ENCODE results near the gene MACROD1. TPM values are rescaled to one million over a fixed set of nuclear protein-coding genes. Genes with fewer than 3 reads are reported as not detected.

MACROD1 gene
- total and polyA plus RNA-seq, 2 experiments from 2014 or later, result 21.2 to 403 TPM

DNA sequence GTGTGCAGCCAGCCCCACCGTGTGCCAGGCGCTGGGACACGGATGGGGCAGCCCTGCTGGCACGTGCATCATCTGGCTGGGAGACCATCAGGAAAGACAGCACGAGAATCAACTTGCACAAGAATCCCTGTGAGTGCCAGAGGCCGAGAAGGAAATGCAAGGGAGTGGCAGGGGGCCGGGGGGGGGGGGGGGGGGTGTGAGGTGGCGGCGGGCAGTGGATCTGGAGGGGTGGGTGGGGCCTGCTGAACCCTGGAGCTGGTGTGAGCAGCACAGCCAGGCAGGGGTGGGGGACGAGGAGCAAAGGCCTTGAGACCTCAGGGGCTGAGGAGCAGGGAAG, 144.2 kb downstream of the MACROD1 start:
- no peaks in the 10 kb centered on the region for H3K9me2 ChIP-seq (ENCODE audit: insufficient read depth)
- H3K4me2 ChIP-seq (ENCODE audit: unreplicated experiment), result no peak overlapping the region
- no peak overlapping the region for H3K9ac ChIP-seq
- no peak for DNase-seq
- WGBS, 2 experiments (ENCODE audit: low coverage in 1 of 2, low lambda C conversion rate in 2 of 2, missing lambda C conversion rate in 2 of 2), result 10 to 32% methylated on average over 6 to 9 of the region's 10 CpGs
- no peaks in the 10 kb centered on the region for H3F3A ChIP-seq (ENCODE audit: insufficient read depth)
- no peaks in the 10 kb centered on the region for H3K4me1 ChIP-seq (ENCODE audit: insufficient read depth)
- in situ Hi-C loops (cut with MboI), result no loop called here
- H3K4me3 ChIP-seq, result no peak overlapping the region
- H3K27me3 ChIP-seq (replicated peaks; ENCODE audit: insufficient read depth), result no peaks in the 10 kb centered on the region
- H2AFZ ChIP-seq, result no peak overlapping the region
- no peak overlapping the region for H3K27ac ChIP-seq
- no peaks in the 10 kb centered on the region for H3K9me3 ChIP-seq (ENCODE audit: low read depth)
- TF ChIP-seq EZH2 (IDR thresholded peaks at IDR 0.05; ENCODE audit: insufficient read depth, poor library complexity, severe bottlenecking) (no peak), EZH2phosphoT487 (IDR thresholded peaks at IDR 0.05; ENCODE audit: insufficient read depth, low read depth) (no peak)
- H4K20me1 ChIP-seq (ENCODE audit: insufficient read depth), result no peaks in the 10 kb centered on the region
- no peaks in the 10 kb centered on the region for H3K36me3 ChIP-seq (ENCODE audit: low read depth)
- H3K79me2 ChIP-seq (ENCODE audit: insufficient read depth), result no peaks in the 10 kb centered on the region

DNA sequence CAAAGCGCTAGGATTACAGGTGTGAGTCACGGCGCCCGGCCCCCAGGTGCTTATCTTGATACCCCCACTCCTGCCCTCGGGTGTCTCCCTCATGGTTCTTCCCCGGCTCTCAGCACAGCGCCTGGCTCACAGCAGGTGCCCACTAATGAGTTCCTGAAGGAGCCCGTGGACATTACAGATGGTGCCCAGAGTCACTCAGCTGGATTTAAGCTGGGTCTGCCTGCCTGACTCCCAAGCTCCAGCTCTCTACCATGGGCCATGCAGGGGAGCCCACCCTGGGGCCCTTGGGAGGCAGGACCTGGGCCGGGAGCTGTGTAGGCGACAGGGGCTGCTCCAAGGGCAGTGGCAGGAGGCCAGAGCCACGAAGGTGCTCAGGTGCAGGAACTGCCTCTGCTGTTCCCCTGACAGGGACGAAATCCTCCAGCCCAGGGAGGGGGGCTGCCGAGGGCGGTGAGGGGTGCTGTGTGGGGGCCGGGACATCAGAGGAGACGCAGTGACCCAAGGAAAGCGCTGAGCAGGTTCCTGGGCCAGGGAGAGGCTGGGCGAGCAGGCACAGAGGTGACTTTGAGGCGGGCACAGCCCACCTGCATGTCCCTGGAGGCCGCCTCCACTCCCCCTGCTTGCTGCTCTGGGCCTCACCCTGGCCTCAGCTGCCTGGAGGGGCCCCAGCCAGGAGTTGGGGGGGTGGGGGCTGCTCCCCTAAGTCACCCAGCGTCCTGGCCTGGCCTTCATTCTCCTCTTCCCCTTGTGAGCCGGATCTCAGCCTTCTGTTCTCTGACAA, 144.7 kb downstream of the MACROD1 start:
- WGBS, 2 experiments (ENCODE audit: low coverage in 1 of 2, low lambda C conversion rate in 2 of 2, missing lambda C conversion rate in 2 of 2), result 74% methylated on average over 14 to 22 of the region's 22 CpGs
- in situ Hi-C loops (cut with MboI), result no loop called here
- no peaks in the 10 kb centered on the region for H3K9me2 ChIP-seq (ENCODE audit: insufficient read depth)
- no peak overlapping the region for H3K4me2 ChIP-seq (ENCODE audit: unreplicated experiment)
- no peak overlapping the region for H3K27ac ChIP-seq
- no peaks in the 10 kb centered on the region for H3K36me3 ChIP-seq (ENCODE audit: low read depth)
- H3K4me1 ChIP-seq (ENCODE audit: insufficient read depth), result no peaks in the 10 kb centered on the region
- H3K9ac ChIP-seq, result no peak overlapping the region
- no peaks in the 10 kb centered on the region for H3K9me3 ChIP-seq (ENCODE audit: low read depth)
- TF ChIP-seq EZH2phosphoT487 (IDR thresholded peaks at IDR 0.05; ENCODE audit: insufficient read depth, low read depth) (no peak), EZH2 (IDR thresholded peaks at IDR 0.05; ENCODE audit: insufficient read depth, poor library complexity, severe bottlenecking) (no peak)
- H3K79me2 ChIP-seq (ENCODE audit: insufficient read depth), result no peaks in the 10 kb centered on the region
- no peaks in the 10 kb centered on the region for H4K20me1 ChIP-seq (ENCODE audit: insufficient read depth)
- no peaks in the 10 kb centered on the region for H3F3A ChIP-seq (ENCODE audit: insufficient read depth)
- no peak for DNase-seq
- H3K4me3 ChIP-seq, result no peak overlapping the region
- no peaks in the 10 kb centered on the region for H3K27me3 ChIP-seq (replicated peaks; ENCODE audit: insufficient read depth)
- no peak overlapping the region for H2AFZ ChIP-seq

DNA sequence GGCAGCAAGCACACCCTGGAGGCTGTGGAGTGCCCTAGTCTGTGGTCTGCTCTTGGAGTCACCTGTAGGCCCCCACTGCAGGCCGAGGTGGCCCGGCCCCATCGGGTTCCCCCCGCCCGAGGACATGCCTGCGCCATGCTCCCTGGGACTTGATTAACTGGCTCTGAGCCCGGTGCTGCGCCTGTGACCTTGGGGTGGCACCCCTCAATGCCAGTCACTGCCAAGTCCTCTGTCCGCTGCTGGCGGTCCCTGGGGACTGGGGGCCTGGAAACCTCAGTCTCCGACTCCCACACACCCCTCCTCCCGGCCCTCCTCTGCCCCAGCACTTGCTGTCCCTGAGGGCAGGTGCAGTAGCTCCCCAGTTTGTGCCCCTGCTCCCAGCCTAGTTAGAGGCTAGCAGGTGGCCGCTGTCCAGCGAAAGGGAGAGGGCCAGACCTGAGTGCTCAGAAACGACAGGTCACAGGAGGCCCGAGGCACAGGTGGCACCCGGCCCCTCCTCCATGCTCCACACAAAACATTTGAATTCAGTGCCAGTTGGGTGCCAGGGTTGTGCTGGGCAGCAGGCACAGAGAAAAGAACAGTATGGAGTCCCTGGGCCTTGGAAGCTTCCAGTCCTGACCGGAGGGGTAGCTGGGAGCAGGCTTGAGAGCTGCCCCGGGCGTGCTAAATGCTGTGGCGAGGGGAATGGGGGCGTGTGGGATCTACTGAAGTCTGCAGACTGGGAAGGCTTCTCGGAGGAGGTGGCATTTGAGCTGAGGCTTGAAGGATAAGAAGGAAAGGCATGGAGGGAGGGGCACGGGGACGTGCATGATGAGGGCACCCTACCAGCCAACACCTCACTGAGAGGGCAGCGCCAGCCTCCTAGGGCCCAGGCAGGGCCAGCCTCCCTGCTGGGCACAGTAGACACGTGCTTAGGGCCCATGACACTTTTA, 146.5 kb downstream of the MACROD1 start:
- no peak overlapping the region for H3K4me3 ChIP-seq
- no peak overlapping the region for H2AFZ ChIP-seq
- TF ChIP-seq EZH2phosphoT487 (IDR thresholded peaks at IDR 0.05; ENCODE audit: insufficient read depth, low read depth) (no peak), EZH2 (IDR thresholded peaks at IDR 0.05; ENCODE audit: insufficient read depth, poor library complexity, severe bottlenecking) (no peak)
- DNase-seq, result no peak
- no peak overlapping the region for H3K4me2 ChIP-seq (ENCODE audit: unreplicated experiment)
- H3K27me3 ChIP-seq (replicated peaks; ENCODE audit: insufficient read depth), result no peaks in the 10 kb centered on the region
- no peak overlapping the region for H3K9ac ChIP-seq
- no peaks in the 10 kb centered on the region for H3K4me1 ChIP-seq (ENCODE audit: insufficient read depth)
- H3K79me2 ChIP-seq (ENCODE audit: insufficient read depth), result no peaks in the 10 kb centered on the region
- no peaks in the 10 kb centered on the region for H3K9me3 ChIP-seq (ENCODE audit: low read depth)
- no peak overlapping the region for H3K27ac ChIP-seq
- no peaks in the 10 kb centered on the region for H3F3A ChIP-seq (ENCODE audit: insufficient read depth)
- H3K9me2 ChIP-seq (ENCODE audit: insufficient read depth), result no peaks in the 10 kb centered on the region
- no peaks in the 10 kb centered on the region for H3K36me3 ChIP-seq (ENCODE audit: low read depth)
- H4K20me1 ChIP-seq (ENCODE audit: insufficient read depth), result no peaks in the 10 kb centered on the region
- in situ Hi-C loops (cut with MboI), result no loop called here
- WGBS, 2 experiments (ENCODE audit: low coverage in 1 of 2, low lambda C conversion rate in 2 of 2, missing lambda C conversion rate in 2 of 2), result 84% methylated on average over 21 to 27 of the region's 27 CpGs

DNA sequence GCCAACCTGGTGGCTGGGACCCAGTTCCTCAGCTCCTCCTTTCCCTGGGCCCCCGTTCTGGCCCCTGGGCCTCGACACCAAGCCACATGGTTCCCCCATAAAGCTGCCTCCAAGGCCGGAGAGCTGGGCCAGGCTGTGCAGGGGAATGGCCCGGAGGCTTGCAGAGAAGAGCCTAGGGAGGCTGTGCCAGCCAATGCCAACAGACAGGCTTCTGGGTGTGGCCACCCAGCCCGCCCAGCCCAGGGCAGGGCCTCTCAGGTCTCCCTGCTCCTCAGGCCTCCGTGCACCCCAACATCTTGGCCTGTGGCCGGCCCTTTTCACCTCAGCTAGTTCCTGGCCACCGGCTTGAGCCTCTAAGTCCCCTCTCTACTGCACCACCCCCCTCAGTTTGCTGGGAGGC, 147.6 kb downstream of the MACROD1 start:
- TF ChIP-seq EZH2phosphoT487 (IDR thresholded peaks at IDR 0.05; ENCODE audit: insufficient read depth, low read depth), result no peak
- TF ChIP-seq EZH2 (IDR thresholded peaks at IDR 0.05; ENCODE audit: insufficient read depth, poor library complexity, severe bottlenecking), result no peak
- Histone ChIP-seq H2AFZ (no peak overlapping the region), H3K9ac (no peak overlapping the region), H3K36me3 (ENCODE audit: low read depth) (no peaks in the 10 kb centered on the region), H3K9me3 (ENCODE audit: low read depth) (no peaks in the 10 kb centered on the region), H3K4me3 (no peak overlapping the region), H3K27me3 (replicated peaks; ENCODE audit: insufficient read depth) (no peaks in the 10 kb centered on the region), H3K4me1 (ENCODE audit: insufficient read depth) (no peaks in the 10 kb centered on the region), H3K79me2 (ENCODE audit: insufficient read depth) (no peaks in the 10 kb centered on the region), H3K27ac (no peak overlapping the region), H3K9me2 (ENCODE audit: insufficient read depth) (no peaks in the 10 kb centered on the region), H3K4me2 (ENCODE audit: unreplicated experiment) (no peak overlapping the region), H3F3A (ENCODE audit: insufficient read depth) (no peaks in the 10 kb centered on the region), H4K20me1 (ENCODE audit: insufficient read depth) (no peaks in the 10 kb centered on the region)
- in situ Hi-C loops (cut with MboI), result no loop called here
- 83 to 93% methylated on average over 5 to 7 of the region's 8 CpGs for WGBS, 2 experiments (ENCODE audit: low coverage in 1 of 2, low lambda C conversion rate in 2 of 2, missing lambda C conversion rate in 2 of 2)
- DNase-seq, result no peak

All from GM23248 (cell line).